Heart right ventricle (tissue), 16 donors: ENCODE measurements around the gene EEIG2. TPM values are rescaled to one million over a fixed set of nuclear protein-coding genes. Genes with fewer than 3 reads are reported as not detected.

Experiments used
- ATAC-seq, 8 donors: fragments of 200-7000 bp; cut with Tn5 transposase; one replicate each; pipeline ENCODE4 v1.9.1; 2020; ENCODE audit warnings: mild to moderate bottlenecking in 8 of 8, moderate library complexity in 8 of 8, moderate number of reproducible peaks in 1 of 8
- DNase-seq, 2 donors: peaks; one replicate each; pipeline ENCODE4 v3.0.0-alpha.2; 2020
- H3K27ac ChIP-seq, 10 donors: fragments of 200-600 bp; sonication (generic) in 2 of 10; one replicate each; pipeline versions ENCODE4 v1.5.0 to v1.8.0; 2020 to 2022; ENCODE audit warnings: mild to moderate bottlenecking in 3 of 10
- H3K27me3 ChIP-seq, 7 donors: fragments of 200-600 bp; one replicate each; pipeline ENCODE4 v1.8.0; 2021 to 2022; ENCODE audit warnings: mild to moderate bottlenecking in 2 of 7
- H3K36me3 ChIP-seq, 9 donors: fragments of 200-600 bp; sonication (generic) in 1 of 9; one replicate each; pipeline versions ENCODE4 v1.5.0 to v1.8.0; 2020 to 2022; ENCODE audit warnings: mild to moderate bottlenecking in 2 of 9
- H3K4me1 ChIP-seq, 9 donors: fragments of 200-600 bp; sonication (generic) in 1 of 9; one replicate each; pipeline versions ENCODE4 v1.5.0 to v1.8.0; 2020 to 2022; ENCODE audit warnings: mild to moderate bottlenecking in 4 of 9
- H3K4me3 ChIP-seq, 10 donors: fragments of 200-600 bp; sonication (generic) in 2 of 10; one replicate each; pipeline versions ENCODE4 v1.5.0 to v1.8.0; 2020 to 2022; ENCODE audit warnings: mild to moderate bottlenecking in 7 of 10, moderate library complexity in 2 of 10
- H3K9me3 ChIP-seq, 11 donors: fragments of 200-600 bp in 10 of 11; sonication (generic) in 2 of 11; one replicate each; pipeline versions ENCODE4 v1.5.0 to v1.8.0; 2013 to 2022; ENCODE audit warnings: mild to moderate bottlenecking in 2 of 11, control low read depth in 1 of 11, moderate library complexity in 1 of 11
- CTCF ChIP-seq, 9 donors: fragments of 200-600 bp; sonication (generic) in 2 of 9; IDR thresholded peaks; one replicate each; pipeline versions ENCODE4 v1.5.0 to v1.8.0; 2021 to 2022; ENCODE audit warnings: antibody characterized with exemption in 9 of 9, mild to moderate bottlenecking in 5 of 9, moderate library complexity in 1 of 9
- whole genome bisulfite sequencing, 2 donors: extraction: QIAGEN DNeasy Blood & Tissue Kit; methylation state at CpG; one replicate each; pipeline ENCODE4 v1.1.7; 2013; ENCODE audit warnings: inconsistent platforms in 1 of 2; 5-methylcytosine and 5-hydroxymethylcytosine counted together
- intact Hi-C, 10 donors: fragments of 100-400 bp; cut with DNase I; formaldehyde crosslinking; loops; one replicate each; pipeline versions ENCODE4 v1.11.1 to v1.14.2; 2022
- polyA plus RNA-seq, 2 donors: library from polyadenylated mRNA; stranded (reverse); fragments of 200-250 nt; gene quantifications; one replicate each; pipeline ENCODE4 v1.2.3, GENCODE V29; 2013
- total RNA-seq, 10 donors: library from RNA; stranded (reverse); fragmentation: NEBNext Ultra II Directional in 3 of 10; extraction: Animal tissue kit (Norgen Biotek cat#: 25700) in 3 of 10; gene quantifications; one replicate each; pipeline versions ENCODE4 v1.2.1 to v1.2.4, GENCODE V29; 2021 to 2023
- donor health status: Arrhythmogenic right ventricular cardiomyopathy.
- donor health status: ischemic (EF 13 %, LVEDD 7.1; RV severe dilation, severe dysfunction).
- donor health status: healthy with polysubstance abuse.
- donor health status: DM: no; HTN: yes; CAD: no.
- donor health status: DM: no; HTN: no; CAD: no.
- donor health status: ischemic (EF 25% LVEDD 6.9; RV normal size, moderate dysfunction).
- donor health status: ischemic (EF 25% LVEDD 5.7; RV mildly dilated, moderate dysfunction).
- donor health status: healthy.
- donor health status: DM: yes; HTN: yes; CAD: no.
- donor health status: Ischemic cardiomyopathy.
- donor health status: ischemic (EF 35%, LVEDD 5.7; RV mildly dilated, moderate dysfunction).
- donor health status: nonischemic (EF 11% LVEDD 7.7; RV severe dilation, severe dysfunction).
- donor health status: DM: yes; HTN: yes; CAD: no.
- donor health status: PGD.
- donor health status: ischemic (EF 29% LVEDD 5.4; RV normal size, mild dysfunction).
- donor health status: nonischemic (EF 23%, LVEDD 6.1; RV moderate dilation, normal function).

Gene EEIG2
- total and polyA plus RNA-seq, 12 donors: 1.5 to 10.0 (median 5.4) TPM

GRCh38 chr1:108591466-108591865 lies 31.6 kb downstream of the EEIG2 start:
- Histone ChIP-seq H3K9me3 (no peaks in the 10 kb centered on the region), H3K27ac (peak overlapping the region in 9 of 10 donors; percentile 49 to 80 (median 71)), H3K36me3 (no peaks in the 10 kb centered on the region), H3K4me3 (no peak overlapping the region), H3K4me1 (peaks cover 4 to 55% (median 41%) of the 10 kb centered on the region in 9 donors), H3K27me3 (no peaks in the 10 kb centered on the region)
- ATAC-seq: peak in 7 of 8 donors; percentile 57 to 77 (median 64)
- no peak for TF ChIP-seq CTCF (IDR thresholded peaks at IDR 0.05)
- DNase-seq: peak; percentile 15 to 23
- intact Hi-C loops: no loop called here
- WGBS, 2 donors: 73 to 75% methylated on average over 4 of the region's 4 CpGs

- H3K27me3 ChIP-seq: no peaks in the 10 kb centered on the region
- no peak overlapping the region for H3K4me3 ChIP-seq
- H3K9me3 ChIP-seq: no peaks in the 10 kb centered on the region
- no peak for TF ChIP-seq CTCF (IDR thresholded peaks at IDR 0.05)
- ATAC-seq (no peak), DNase-seq (no peak)
- 88 to 93% methylated on average over 5 of the region's 5 CpGs for WGBS, 2 donors
- intact Hi-C loops: no loop called here
- H3K27ac ChIP-seq: peak overlapping the region in 8 of 10 donors; percentile 65 to 80 (median 71)
- no peaks in the 10 kb centered on the region for H3K36me3 ChIP-seq
- peaks cover 4 to 56% (median 43%) of the 10 kb centered on the region in 9 donors for H3K4me1 ChIP-seq
These were observed 32.3 kb downstream of the EEIG2 start for GRCh38 chr1:108592030-108592759.

GRCh38 chr1:108593448-108593847 lies 33.5 kb downstream of the EEIG2 start:
- intact Hi-C loops: no loop called here
- H3K4me1 ChIP-seq: peaks cover 4 to 64% (median 43%) of the 10 kb centered on the region in 9 donors

GRCh38 chr1:108595507-108595906 lies 35.6 kb downstream of the EEIG2 start:
- H3K27me3 ChIP-seq: no peaks in the 10 kb centered on the region
- H3K27ac ChIP-seq: peak overlapping the region in 6 of 10 donors; percentile 11 to 53 (median 44)
- peaks cover 7 to 71% (median 40%) of the 10 kb centered on the region in 9 donors for H3K4me1 ChIP-seq
- DNase-seq (no peak), ATAC-seq (peak in 6 of 8 donors; percentile 28 to 65 (median 49))
- no peak overlapping the region for H3K4me3 ChIP-seq
- intact Hi-C loops: loop anchor here in 3 of 10 donors (5.0 kb wide), 2 partner anchors 33 to 38 kb away; partner anchors contain the start of gene EEIG2 (in 2 of the 3)
- 29 to 30% methylated on average over 2 of the region's 2 CpGs for WGBS, 2 donors
- H3K9me3 ChIP-seq: no peaks in the 10 kb centered on the region
- peaks cover 0 to 2% (median 0%) of the 10 kb centered on the region in 9 donors for H3K36me3 ChIP-seq
- TF ChIP-seq CTCF (IDR thresholded peaks at IDR 0.05): no peak

More at GRCh38 chr1:108593448-108593847, 33.5 kb downstream of the EEIG2 start:
- DNase-seq: no peak
- Histone ChIP-seq H3K4me3 (no peak overlapping the region), H3K36me3 (no peaks in the 10 kb centered on the region), H3K9me3 (no peaks in the 10 kb centered on the region), H3K27ac (no peak overlapping the region), H3K27me3 (no peaks in the 10 kb centered on the region)
- TF ChIP-seq CTCF (IDR thresholded peaks at IDR 0.05): no peak
- ATAC-seq: no peak
- WGBS, 2 donors: 97 to 100% methylated on average over 2 of the region's 2 CpGs
